SK-N-SH treated with all-trans-retinoic acid at 6 μM for 48 hours (cell line): ENCODE measurements around the gene ZC3H11A.
A peak's percentile ranks its signal among the peaks of the same experiment; 100 is the strongest.

Experiments
- ATAC-seq: fragments of 200-7000 bp; cut with Tn5 transposase; 3 replicates; pipeline ENCODE4 v1.9.1; 2020; ENCODE audit warnings: mild to moderate bottlenecking, moderate library complexity
- ARNTL ChIP-seq: fragments of 450-650 bp; formaldehyde crosslinking; IDR thresholded peaks from 2 replicates; pipeline ENCODE4 v1.5.0; 2020; ENCODE audit warnings: low read depth, mild to moderate bottlenecking, moderate library complexity, borderline replicate concordance
- BACH2 ChIP-seq: fragments of 250-450 bp; sonication (Bioruptor Pico); IDR thresholded peaks from 2 replicates; pipeline ENCODE4 v1.9.0; 2021; ENCODE audit warnings: mild to moderate bottlenecking, borderline replicate concordance
- CREB5 ChIP-seq: fragments of 250-450 bp; sonication (Bioruptor Pico); IDR thresholded peaks from 2 replicates; pipeline ENCODE4 v1.5.1; 2020; ENCODE audit warnings: low read depth, mild to moderate bottlenecking, moderate library complexity
- CSDC2 ChIP-seq: fragments of 250-450 bp; sonication (Bioruptor Pico); IDR thresholded peaks from 2 replicates; pipeline ENCODE4 v1.5.0; 2020; ENCODE audit warnings: mild to moderate bottlenecking, moderate library complexity
- ESRRG ChIP-seq: fragments of 250-450 bp; sonication (Bioruptor Pico); IDR thresholded peaks from 2 replicates; pipeline ENCODE4 v1.6.1; 2021; ENCODE audit warnings: mild to moderate bottlenecking
- GLIS3 ChIP-seq: fragments of 250-450 bp; sonication (Bioruptor Pico); IDR thresholded peaks from 2 replicates; pipeline ENCODE4 v1.5.0; 2020; ENCODE audit warnings: mild to moderate bottlenecking, moderate library complexity
- ISL1 ChIP-seq: fragments of 250-450 bp; sonication (Bioruptor Pico); IDR thresholded peaks from 2 replicates; pipeline ENCODE4 v2.1.2; 2022; ENCODE audit warnings: mild to moderate bottlenecking, moderate library complexity
- OSR1 ChIP-seq: fragments of 250-450 bp; sonication (Bioruptor Pico); IDR thresholded peaks from 2 replicates; pipeline ENCODE4 v1.8.0; 2022; ENCODE audit warnings: moderate library complexity, mild to moderate bottlenecking, inconsistent platforms
- PATZ1 ChIP-seq: fragments of 250-450 bp; sonication (Bioruptor Pico); IDR thresholded peaks from 2 replicates; pipeline ENCODE4 v1.8.0; 2020; ENCODE audit warnings: mild to moderate bottlenecking, moderate library complexity, borderline replicate concordance
- POU6F1 ChIP-seq: fragments of 250-450 bp; sonication (Bioruptor Pico); IDR thresholded peaks from 2 replicates; pipeline ENCODE4 v1.8.0; 2021; ENCODE audit warnings: low read depth, mild to moderate bottlenecking, moderate library complexity, borderline replicate concordance
- PPARA ChIP-seq: fragments of 250-450 bp; sonication (Bioruptor Pico); IDR thresholded peaks from 2 replicates; pipeline ENCODE4 v1.5.0; 2020; ENCODE audit warnings: mild to moderate bottlenecking, borderline replicate concordance
- RARB ChIP-seq: fragments of 250-450 bp; sonication (Bioruptor Pico); IDR thresholded peaks from 2 replicates; pipeline ENCODE4 v1.8.0; 2021; ENCODE audit warnings: mild to moderate bottlenecking, moderate library complexity
- SNAI2 ChIP-seq: fragments of 250-450 bp; sonication (Bioruptor Pico); IDR thresholded peaks from 2 replicates; pipeline ENCODE4 v1.5.0; 2020; ENCODE audit warnings: mild to moderate bottlenecking, moderate library complexity
- TCF4 ChIP-seq: fragments of 250-450 bp; sonication (Bioruptor Pico); IDR thresholded peaks from 2 replicates; pipeline ENCODE4 v1.8.0; 2021; ENCODE audit warnings: mild to moderate bottlenecking, moderate library complexity, borderline replicate concordance
- TOX ChIP-seq: fragments of 250-450 bp; sonication (Bioruptor Pico); IDR thresholded peaks from 2 replicates; pipeline ENCODE4 v1.8.0; 2021; ENCODE audit warnings: mild to moderate bottlenecking, moderate library complexity, borderline replicate concordance
- TSHZ2 ChIP-seq: fragments of 250-450 bp; sonication (Bioruptor Pico); IDR thresholded peaks from 2 replicates; pipeline ENCODE4 v1.5.0; 2020; ENCODE audit warnings: mild to moderate bottlenecking, moderate library complexity
- ZC3H10 ChIP-seq: fragments of 250-450 bp; sonication (Bioruptor Pico); IDR thresholded peaks from 2 replicates; pipeline ENCODE4 v1.5.1; 2021; ENCODE audit warnings: mild to moderate bottlenecking, moderate library complexity
- ZFP3 ChIP-seq: fragments of 250-450 bp; sonication (Bioruptor Pico); IDR thresholded peaks from 2 replicates; pipeline ENCODE4 v1.5.0; 2020; ENCODE audit warnings: mild to moderate bottlenecking, moderate library complexity
- ZNF565 ChIP-seq: fragments of 450-650 bp; formaldehyde crosslinking; conservative IDR thresholded peaks from 2 replicates; pipeline ENCODE4 v1.5.0; 2020; ENCODE audit warnings: low read depth, mild to moderate bottlenecking, moderate library complexity
- ZNF70 ChIP-seq: fragments of 450-650 bp; formaldehyde crosslinking; IDR thresholded peaks from 2 replicates; pipeline ENCODE4 v1.5.0; 2020; ENCODE audit warnings: mild to moderate bottlenecking, moderate library complexity
- ZNF8 ChIP-seq: fragments of 450-650 bp; formaldehyde crosslinking; IDR thresholded peaks from 2 replicates; pipeline ENCODE4 v1.5.0; 2020; ENCODE audit warnings: mild to moderate bottlenecking, moderate library complexity

Gene ZC3H11A

GRCh38 chr1:203781962-203782361 lies 13.5 kb upstream of the ZC3H11A start:
- no peak for ATAC-seq
- TF ChIP-seq POU6F1 (CRISPR knock-in tag) (no peak), OSR1 (CRISPR knock-in tag) (no peak), GLIS3 (CRISPR knock-in tag) (no peak), ZC3H10 (CRISPR knock-in tag) (no peak), TSHZ2 (CRISPR knock-in tag) (no peak), TCF4 (CRISPR knock-in tag) (no peak)
- TF ChIP-seq, all 23 proteins: peak for 0

GRCh38 chr1:203789966-203790365 lies 5.5 kb upstream of the ZC3H11A start:
- no peak for TF ChIP-seq SNAI2 (CRISPR knock-in tag)
- no peak for TF ChIP-seq TCF4 (CRISPR knock-in tag)
- TF ChIP-seq ZNF565 (CRISPR knock-in tag), result no peak
- no peak for TF ChIP-seq CSDC2 (CRISPR knock-in tag)
- TF ChIP-seq ESRRG (CRISPR knock-in tag), result no peak
- TF ChIP-seq PPARA (CRISPR knock-in tag), result no peak
- no peak for TF ChIP-seq ZNF70 (CRISPR knock-in tag)
- no peak for TF ChIP-seq BACH2 (CRISPR knock-in tag)
- TF ChIP-seq POU6F1 (CRISPR knock-in tag), result no peak
- no peak for TF ChIP-seq RARB (CRISPR knock-in tag)
- TF ChIP-seq ZFP3 (CRISPR knock-in tag), result no peak
- TF ChIP-seq TOX (CRISPR knock-in tag), result no peak
- TF ChIP-seq ZNF8 (CRISPR knock-in tag), result no peak
- TF ChIP-seq ISL1 (CRISPR knock-in tag), result no peak
- TF ChIP-seq OSR1 (CRISPR knock-in tag), result no peak
- TF ChIP-seq CREB5 (CRISPR knock-in tag), result no peak
- TF ChIP-seq PATZ1 (CRISPR knock-in tag), result no peak
- no peak for TF ChIP-seq ARNTL (CRISPR knock-in tag)
- TF ChIP-seq, all 23 proteins: peak for 0
- ATAC-seq, result no peak

GRCh38 chr1:203791498-203791897 lies 3.9 kb upstream of the ZC3H11A start:
- no peak for ATAC-seq
- TF ChIP-seq PPARA (CRISPR knock-in tag) (no peak), OSR1 (CRISPR knock-in tag) (0 out of 2 replicates have a peak, but pooled peaks have one; percentile 20)
- TF ChIP-seq, all 23 proteins: peak for 1
